Measurements from ENCODE around the gene C1QBP. TPM values are rescaled to one million over a fixed set of nuclear protein-coding genes. Genes with fewer than 3 reads are reported as not detected.

Gene C1QBP
- total and polyA plus RNA-seq, 2 of the 8 experiments (the other 6 are each of a cell fraction or from before 2014, with no cell fraction given): 355 to 454 TPM

DNA sequence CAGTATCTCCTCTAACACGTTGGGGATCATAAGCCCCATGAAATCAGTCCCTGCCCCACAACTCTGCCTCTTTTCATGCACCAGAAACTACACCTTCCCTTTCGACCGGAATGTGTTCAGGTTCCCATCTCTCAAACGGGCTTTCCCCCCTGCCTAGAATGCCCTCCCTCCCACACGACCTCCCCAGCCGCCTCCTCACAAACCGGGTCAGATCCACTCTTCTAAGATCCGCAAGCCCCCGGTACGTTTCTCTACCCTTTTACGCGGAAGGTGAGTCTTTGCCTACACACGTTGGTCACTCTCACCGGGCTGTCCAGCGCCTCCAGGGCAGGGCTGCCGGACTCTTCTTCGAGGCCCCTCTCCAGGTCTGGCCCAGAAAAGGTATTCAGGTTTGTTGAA, 29.1 kb upstream of the C1QBP start (continued):
- TF ChIP-seq, protein P1, sequence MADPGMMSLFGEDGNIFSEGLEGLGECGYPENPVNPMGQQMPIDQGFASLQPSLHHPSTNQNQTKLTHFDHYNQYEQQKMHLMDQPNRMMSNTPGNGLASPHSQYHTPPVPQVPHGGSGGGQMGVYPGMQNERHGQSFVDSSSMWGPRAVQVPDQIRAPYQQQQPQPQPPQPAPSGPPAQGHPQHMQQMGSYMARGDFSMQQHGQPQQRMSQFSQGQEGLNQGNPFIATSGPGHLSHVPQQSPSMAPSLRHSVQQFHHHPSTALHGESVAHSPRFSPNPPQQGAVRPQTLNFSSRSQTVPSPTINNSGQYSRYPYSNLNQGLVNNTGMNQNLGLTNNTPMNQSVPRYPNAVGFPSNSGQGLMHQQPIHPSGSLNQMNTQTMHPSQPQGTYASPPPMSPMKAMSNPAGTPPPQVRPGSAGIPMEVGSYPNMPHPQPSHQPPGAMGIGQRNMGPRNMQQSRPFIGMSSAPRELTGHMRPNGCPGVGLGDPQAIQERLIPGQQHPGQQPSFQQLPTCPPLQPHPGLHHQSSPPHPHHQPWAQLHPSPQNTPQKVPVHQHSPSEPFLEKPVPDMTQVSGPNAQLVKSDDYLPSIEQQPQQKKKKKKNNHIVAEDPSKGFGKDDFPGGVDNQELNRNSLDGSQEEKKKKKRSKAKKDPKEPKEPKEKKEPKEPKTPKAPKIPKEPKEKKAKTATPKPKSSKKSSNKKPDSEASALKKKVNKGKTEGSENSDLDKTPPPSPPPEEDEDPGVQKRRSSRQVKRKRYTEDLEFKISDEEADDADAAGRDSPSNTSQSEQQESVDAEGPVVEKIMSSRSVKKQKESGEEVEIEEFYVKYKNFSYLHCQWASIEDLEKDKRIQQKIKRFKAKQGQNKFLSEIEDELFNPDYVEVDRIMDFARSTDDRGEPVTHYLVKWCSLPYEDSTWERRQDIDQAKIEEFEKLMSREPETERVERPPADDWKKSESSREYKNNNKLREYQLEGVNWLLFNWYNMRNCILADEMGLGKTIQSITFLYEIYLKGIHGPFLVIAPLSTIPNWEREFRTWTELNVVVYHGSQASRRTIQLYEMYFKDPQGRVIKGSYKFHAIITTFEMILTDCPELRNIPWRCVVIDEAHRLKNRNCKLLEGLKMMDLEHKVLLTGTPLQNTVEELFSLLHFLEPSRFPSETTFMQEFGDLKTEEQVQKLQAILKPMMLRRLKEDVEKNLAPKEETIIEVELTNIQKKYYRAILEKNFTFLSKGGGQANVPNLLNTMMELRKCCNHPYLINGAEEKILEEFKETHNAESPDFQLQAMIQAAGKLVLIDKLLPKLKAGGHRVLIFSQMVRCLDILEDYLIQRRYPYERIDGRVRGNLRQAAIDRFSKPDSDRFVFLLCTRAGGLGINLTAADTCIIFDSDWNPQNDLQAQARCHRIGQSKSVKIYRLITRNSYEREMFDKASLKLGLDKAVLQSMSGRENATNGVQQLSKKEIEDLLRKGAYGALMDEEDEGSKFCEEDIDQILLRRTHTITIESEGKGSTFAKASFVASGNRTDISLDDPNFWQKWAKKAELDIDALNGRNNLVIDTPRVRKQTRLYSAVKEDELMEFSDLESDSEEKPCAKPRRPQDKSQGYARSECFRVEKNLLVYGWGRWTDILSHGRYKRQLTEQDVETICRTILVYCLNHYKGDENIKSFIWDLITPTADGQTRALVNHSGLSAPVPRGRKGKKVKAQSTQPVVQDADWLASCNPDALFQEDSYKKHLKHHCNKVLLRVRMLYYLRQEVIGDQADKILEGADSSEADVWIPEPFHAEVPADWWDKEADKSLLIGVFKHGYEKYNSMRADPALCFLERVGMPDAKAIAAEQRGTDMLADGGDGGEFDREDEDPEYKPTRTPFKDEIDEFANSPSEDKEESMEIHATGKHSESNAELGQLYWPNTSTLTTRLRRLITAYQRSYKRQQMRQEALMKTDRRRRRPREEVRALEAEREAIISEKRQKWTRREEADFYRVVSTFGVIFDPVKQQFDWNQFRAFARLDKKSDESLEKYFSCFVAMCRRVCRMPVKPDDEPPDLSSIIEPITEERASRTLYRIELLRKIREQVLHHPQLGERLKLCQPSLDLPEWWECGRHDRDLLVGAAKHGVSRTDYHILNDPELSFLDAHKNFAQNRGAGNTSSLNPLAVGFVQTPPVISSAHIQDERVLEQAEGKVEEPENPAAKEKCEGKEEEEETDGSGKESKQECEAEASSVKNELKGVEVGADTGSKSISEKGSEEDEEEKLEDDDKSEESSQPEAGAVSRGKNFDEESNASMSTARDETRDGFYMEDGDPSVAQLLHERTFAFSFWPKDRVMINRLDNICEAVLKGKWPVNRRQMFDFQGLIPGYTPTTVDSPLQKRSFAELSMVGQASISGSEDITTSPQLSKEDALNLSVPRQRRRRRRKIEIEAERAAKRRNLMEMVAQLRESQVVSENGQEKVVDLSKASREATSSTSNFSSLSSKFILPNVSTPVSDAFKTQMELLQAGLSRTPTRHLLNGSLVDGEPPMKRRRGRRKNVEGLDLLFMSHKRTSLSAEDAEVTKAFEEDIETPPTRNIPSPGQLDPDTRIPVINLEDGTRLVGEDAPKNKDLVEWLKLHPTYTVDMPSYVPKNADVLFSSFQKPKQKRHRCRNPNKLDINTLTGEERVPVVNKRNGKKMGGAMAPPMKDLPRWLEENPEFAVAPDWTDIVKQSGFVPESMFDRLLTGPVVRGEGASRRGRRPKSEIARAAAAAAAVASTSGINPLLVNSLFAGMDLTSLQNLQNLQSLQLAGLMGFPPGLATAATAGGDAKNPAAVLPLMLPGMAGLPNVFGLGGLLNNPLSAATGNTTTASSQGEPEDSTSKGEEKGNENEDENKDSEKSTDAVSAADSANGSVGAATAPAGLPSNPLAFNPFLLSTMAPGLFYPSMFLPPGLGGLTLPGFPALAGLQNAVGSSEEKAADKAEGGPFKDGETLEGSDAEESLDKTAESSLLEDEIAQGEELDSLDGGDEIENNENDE (IDR thresholded peaks at IDR 0.05; ENCODE audit: insufficient replicate concordance, low read length): no peak
- TF ChIP-seq RNF2 (IDR thresholded peaks at IDR 0.05; ENCODE audit: borderline replicate concordance, low read depth, low read length, missing control alignments, poor library complexity, severe bottlenecking): no peak
- TF ChIP-seq TAF1 (IDR thresholded peaks at IDR 0.05; ENCODE audit: low read depth, low read length): no peak
- no peak for TF ChIP-seq EGR1 (IDR thresholded peaks at IDR 0.05; ENCODE audit: borderline replicate concordance, low read depth, low read length)
- no peak for TF ChIP-seq KDM4A (IDR thresholded peaks at IDR 0.05; ENCODE audit: low read depth, low read length, severe bottlenecking)
- TF ChIP-seq, protein P2, sequence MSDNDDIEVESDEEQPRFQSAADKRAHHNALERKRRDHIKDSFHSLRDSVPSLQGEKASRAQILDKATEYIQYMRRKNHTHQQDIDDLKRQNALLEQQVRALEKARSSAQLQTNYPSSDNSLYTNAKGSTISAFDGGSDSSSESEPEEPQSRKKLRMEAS (IDR thresholded peaks at IDR 0.05): no peak
- TF ChIP-seq EP300 (IDR thresholded peaks at IDR 0.05; ENCODE audit: borderline replicate concordance in 1 of 2, low read depth in 2 of 2, low read length in 2 of 2): no peak

All from H1 (cell line).